B cell (primary cell): ENCODE results near the gene KIF26B.

Experiments used
- EZH2 ChIP-seq: IDR thresholded peaks from 2 replicates; pipeline ENCODE4 v1.6.1; 2012; ENCODE audit warnings: borderline replicate concordance, low read depth, mild to moderate bottlenecking, moderate library complexity, low read length; ENCODE audit not compliant: insufficient read depth, poor library complexity, severe bottlenecking
- TF ChIP-seq, protein P1 (sequence below): fragments of 200-600 bp; IDR thresholded peaks from one replicate; pipeline ENCODE4 v1.8.0; 2022; ENCODE audit warnings: antibody characterized with exemption, mild to moderate bottlenecking

- TF ChIP-seq, protein P1, sequence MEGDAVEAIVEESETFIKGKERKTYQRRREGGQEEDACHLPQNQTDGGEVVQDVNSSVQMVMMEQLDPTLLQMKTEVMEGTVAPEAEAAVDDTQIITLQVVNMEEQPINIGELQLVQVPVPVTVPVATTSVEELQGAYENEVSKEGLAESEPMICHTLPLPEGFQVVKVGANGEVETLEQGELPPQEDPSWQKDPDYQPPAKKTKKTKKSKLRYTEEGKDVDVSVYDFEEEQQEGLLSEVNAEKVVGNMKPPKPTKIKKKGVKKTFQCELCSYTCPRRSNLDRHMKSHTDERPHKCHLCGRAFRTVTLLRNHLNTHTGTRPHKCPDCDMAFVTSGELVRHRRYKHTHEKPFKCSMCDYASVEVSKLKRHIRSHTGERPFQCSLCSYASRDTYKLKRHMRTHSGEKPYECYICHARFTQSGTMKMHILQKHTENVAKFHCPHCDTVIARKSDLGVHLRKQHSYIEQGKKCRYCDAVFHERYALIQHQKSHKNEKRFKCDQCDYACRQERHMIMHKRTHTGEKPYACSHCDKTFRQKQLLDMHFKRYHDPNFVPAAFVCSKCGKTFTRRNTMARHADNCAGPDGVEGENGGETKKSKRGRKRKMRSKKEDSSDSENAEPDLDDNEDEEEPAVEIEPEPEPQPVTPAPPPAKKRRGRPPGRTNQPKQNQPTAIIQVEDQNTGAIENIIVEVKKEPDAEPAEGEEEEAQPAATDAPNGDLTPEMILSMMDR, result no peak
- TF ChIP-seq EZH2, result no peak
Measured at GRCh38 chr1:245232931-245233330, 78.1 kb downstream of the KIF26B start.
